ENCODE measurements around the gene FGFR2.

- TF ChIP-seq POLR2AphosphoS5 (IDR thresholded peaks at IDR 0.05; ENCODE audit: insufficient read depth, low read depth, low read length) (no peak), CTCF (IDR thresholded peaks at IDR 0.05; ENCODE audit: extremely low read depth in 1 of 2, insufficient read depth in 1 of 2, low read depth in 1 of 2, low read length in 2 of 2) (no peak)
Observed at GRCh38 chr10:121478556-121478955, 119.7 kb downstream of the FGFR2 start.
